ENCODE results near the gene USP32. TPM values are rescaled to one million over a fixed set of nuclear protein-coding genes. Genes with fewer than 3 reads are reported as not detected.

The USP32 gene
- total RNA-seq, 4 donors from 2014 or later = 56.3 to 72.0 (median 60.9) TPM

- intact Hi-C loops (cut with DNase I; ENCODE audit: low total_unique reads) = no loop called here
- WGBS, 2 donors = 73% methylated on average over 2 of the region's 2 CpGs
These were observed 59.4 kb downstream of the USP32 start for GRCh38 chr17:60332574-60332973.

GRCh38 chr17:60330731-60331130 lies 61.2 kb downstream of the USP32 start:
- no peak overlapping the region for H3K4me3 ChIP-seq (ENCODE audit: low read depth, poor library complexity, severe bottlenecking)
- no peak for DNase-seq (ENCODE audit: low spot score in 2 of 2)
- WGBS, 2 donors = 95 to 97% methylated on average over 1 of the region's 1 CpG
- intact Hi-C loops (cut with DNase I; ENCODE audit: low total_unique reads) = no loop called here
- TF ChIP-seq CTCF (IDR thresholded peaks at IDR 0.05) (no peak), POLR2A (IDR thresholded peaks at IDR 0.05) (no peak)

More at GRCh38 chr17:60332574-60332973, 59.4 kb downstream of the USP32 start:
- no peak overlapping the region for H3K4me3 ChIP-seq (ENCODE audit: low read depth, poor library complexity, severe bottlenecking)
- DNase-seq (ENCODE audit: low spot score in 2 of 2) = no peak
- no peak for TF ChIP-seq POLR2A (IDR thresholded peaks at IDR 0.05)
- TF ChIP-seq CTCF (IDR thresholded peaks at IDR 0.05) = no peak

- no peak for DNase-seq (ENCODE audit: low spot score in 2 of 2)
These were observed 63.3 kb downstream of the USP32 start for GRCh38 chr17:60328679-60329078.

GRCh38 chr17:60327901-60328273 lies 64.0 kb downstream of the USP32 start:
- no peak for TF ChIP-seq CTCF (IDR thresholded peaks at IDR 0.05)
- TF ChIP-seq POLR2A (IDR thresholded peaks at IDR 0.05) = no peak
- intact Hi-C loops (cut with DNase I; ENCODE audit: low total_unique reads) = no loop called here
- WGBS, 2 donors = 93 to 100% methylated on average over 4 of the region's 4 CpGs

More at GRCh38 chr17:60328679-60329078, 63.3 kb downstream of the USP32 start:
- WGBS, 2 donors = 60 to 69% methylated on average over 9 of the region's 9 CpGs
- no peak overlapping the region for H3K4me3 ChIP-seq (ENCODE audit: low read depth, poor library complexity, severe bottlenecking)
- no peak for TF ChIP-seq POLR2A (IDR thresholded peaks at IDR 0.05)
- TF ChIP-seq CTCF (IDR thresholded peaks at IDR 0.05) = no peak
- intact Hi-C loops (cut with DNase I; ENCODE audit: low total_unique reads) = no loop called here

GRCh38 chr17:60327134-60327900 lies 64.6 kb downstream of the USP32 start:
- WGBS, 2 donors = 93 to 95% methylated on average over 17 to 18 of the region's 27 CpGs
- DNase-seq (ENCODE audit: low spot score in 2 of 2) = no peak
- intact Hi-C loops (cut with DNase I; ENCODE audit: low total_unique reads) = no loop called here
- H3K4me3 ChIP-seq (ENCODE audit: low read depth, poor library complexity, severe bottlenecking) = no peak overlapping the region
- TF ChIP-seq CTCF (IDR thresholded peaks at IDR 0.05) = no peak

More at GRCh38 chr17:60327901-60328273, 64.0 kb downstream of the USP32 start:
- no peak overlapping the region for H3K4me3 ChIP-seq (ENCODE audit: low read depth, poor library complexity, severe bottlenecking)
- no peak for DNase-seq (ENCODE audit: low spot score in 2 of 2)

GRCh38 chr17:60326702-60327101 lies 65.2 kb downstream of the USP32 start:
- no peak for DNase-seq (ENCODE audit: low spot score in 2 of 2)
- intact Hi-C loops (cut with DNase I; ENCODE audit: low total_unique reads) = no loop called here
- WGBS, 2 donors = 93 to 95% methylated on average over 2 of the region's 2 CpGs
- TF ChIP-seq POLR2A (IDR thresholded peaks at IDR 0.05) (no peak), CTCF (IDR thresholded peaks at IDR 0.05) (no peak)
- H3K4me3 ChIP-seq (ENCODE audit: low read depth, poor library complexity, severe bottlenecking) = no peak overlapping the region
